Epithelial cell of prostate (primary cell): ENCODE measurements around the gene UPB1.

Experiments used
- DNase-seq: peaks from one replicate; pipeline ENCODE4 v3.0.0-alpha.2; 2011; ENCODE audit warnings: low read depth, low spot score
- H3K27ac ChIP-seq: fragments of 450-650 bp; 2 replicates; pipeline ENCODE4 v1.5.1; 2017; ENCODE audit warnings: mild to moderate bottlenecking

Gene UPB1

GRCh38 chr22:24494528-24495364, at the start of gene UPB1:
Gene UPB1 (plus strand): TSS chr22:24495332. CDS start chr22:24495404, 72 bp downstream.
- DNase-seq: no peak
- H3K27ac ChIP-seq: no peak within 1 kb of the TSS

- H3K27ac ChIP-seq: no peak overlapping the region
- no peak for DNase-seq
Measured at GRCh38 chr22:24445481-24446259, 49.5 kb upstream of the UPB1 start.

- DNase-seq: no peak
- no peak overlapping the region for H3K27ac ChIP-seq
Measured at GRCh38 chr22:24446260-24446611, 48.9 kb upstream of the UPB1 start.

DNA sequence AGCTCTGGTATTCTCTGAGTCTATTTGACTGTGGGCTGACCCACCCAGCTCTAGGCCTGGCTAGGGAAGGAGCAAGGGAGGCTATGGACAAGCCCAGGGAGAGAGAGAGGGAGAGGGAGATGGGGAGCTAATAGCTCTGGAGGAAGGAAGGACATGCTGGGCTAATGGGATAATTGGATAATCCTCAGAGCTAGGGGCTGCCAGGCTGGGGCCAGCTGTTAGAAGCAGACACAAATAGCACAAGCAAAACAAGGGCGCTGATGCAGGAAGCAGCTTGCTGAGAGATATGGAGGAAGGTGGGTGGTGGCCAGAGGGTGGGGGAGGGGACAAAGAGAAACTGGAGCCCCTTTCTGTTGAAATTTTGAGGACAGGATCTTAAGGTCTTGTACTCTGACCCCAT, 44.5 kb upstream of the UPB1 start:
- H3K27ac ChIP-seq: no peak overlapping the region

GRCh38 chr22:24451162-24451561, 44.0 kb upstream of the UPB1 start:
- H3K27ac ChIP-seq: no peak overlapping the region
- DNase-seq: no peak

More for the DNA sequence above, 44.5 kb upstream of the UPB1 start:
- no peak for DNase-seq

DNA sequence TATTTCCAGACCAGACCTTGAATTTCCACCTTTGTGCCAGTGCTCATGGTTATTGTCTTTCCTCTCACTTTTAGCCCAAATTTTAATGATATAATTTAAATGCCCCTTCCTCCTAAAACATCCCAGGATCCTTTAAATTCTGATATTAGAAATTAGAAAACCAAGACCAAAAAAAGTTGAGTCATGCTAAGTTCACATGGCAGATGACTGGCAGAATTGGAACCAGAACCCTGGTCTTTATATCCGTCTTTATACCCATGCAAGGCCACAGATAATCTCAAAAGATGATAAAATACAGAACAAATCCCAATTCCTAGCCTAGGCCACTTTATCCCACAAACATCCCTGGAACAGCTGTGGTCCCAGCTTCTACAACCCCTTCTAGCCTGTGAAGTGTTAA, 41.3 kb upstream of the UPB1 start:
- no peak overlapping the region for H3K27ac ChIP-seq
- DNase-seq: no peak

DNA sequence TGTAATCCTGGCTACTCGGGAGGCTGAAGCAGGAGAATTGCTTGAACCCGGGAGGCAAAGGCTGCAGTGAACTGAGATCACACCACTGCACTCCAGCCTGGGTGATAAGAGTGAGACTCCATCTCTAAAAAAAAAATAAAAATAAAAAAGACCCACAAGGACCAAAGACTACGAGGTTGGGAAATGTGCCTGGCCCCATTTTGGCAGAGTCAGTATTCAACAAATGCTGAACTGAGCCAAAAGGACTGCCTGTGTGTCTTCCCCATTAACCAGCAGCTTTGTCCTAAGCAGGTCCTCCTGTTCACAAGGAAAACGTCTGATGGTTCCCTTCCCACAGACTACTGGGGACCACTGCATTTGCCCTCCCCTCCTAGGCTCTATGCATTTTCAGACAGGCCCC, 40.1 kb upstream of the UPB1 start:
- DNase-seq: no peak
- no peak overlapping the region for H3K27ac ChIP-seq

- no peak for DNase-seq
- H3K27ac ChIP-seq: no peak overlapping the region
Measured at GRCh38 chr22:24455751-24456426, 39.2 kb upstream of the UPB1 start.

DNA sequence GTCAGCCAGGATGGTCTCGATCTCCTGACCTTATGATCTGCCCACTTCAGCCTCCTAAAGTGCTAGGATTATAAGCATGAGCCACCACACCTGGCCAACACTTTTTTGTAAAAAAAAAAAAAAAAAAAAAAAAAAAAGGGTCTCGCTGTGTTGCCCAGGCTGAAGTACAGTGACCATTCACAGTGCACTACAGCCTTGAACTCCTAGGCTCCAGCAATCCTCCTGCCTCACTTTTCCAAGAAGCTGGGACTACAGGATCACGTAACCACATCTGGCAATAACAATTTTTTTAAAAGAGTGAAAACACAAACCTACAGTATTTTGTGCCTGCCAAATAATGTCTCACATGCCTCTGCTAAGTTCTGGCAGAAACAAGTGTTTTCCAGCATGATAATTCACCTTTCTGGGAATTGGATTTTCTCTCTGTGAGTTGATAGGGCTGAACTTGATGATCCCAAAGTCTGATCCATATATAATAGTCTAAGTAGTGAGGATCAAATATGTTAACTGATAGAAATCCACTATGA, 37.2 kb upstream of the UPB1 start:
- no peak for DNase-seq
- no peak overlapping the region for H3K27ac ChIP-seq

GRCh38 chr22:24459911-24460310, 35.2 kb upstream of the UPB1 start:
- no peak for DNase-seq

GRCh38 chr22:24460418-24461089, 34.6 kb upstream of the UPB1 start:
- H3K27ac ChIP-seq: no peak overlapping the region
- DNase-seq: no peak

More at GRCh38 chr22:24459911-24460310, 35.2 kb upstream of the UPB1 start:
- no peak overlapping the region for H3K27ac ChIP-seq

DNA sequence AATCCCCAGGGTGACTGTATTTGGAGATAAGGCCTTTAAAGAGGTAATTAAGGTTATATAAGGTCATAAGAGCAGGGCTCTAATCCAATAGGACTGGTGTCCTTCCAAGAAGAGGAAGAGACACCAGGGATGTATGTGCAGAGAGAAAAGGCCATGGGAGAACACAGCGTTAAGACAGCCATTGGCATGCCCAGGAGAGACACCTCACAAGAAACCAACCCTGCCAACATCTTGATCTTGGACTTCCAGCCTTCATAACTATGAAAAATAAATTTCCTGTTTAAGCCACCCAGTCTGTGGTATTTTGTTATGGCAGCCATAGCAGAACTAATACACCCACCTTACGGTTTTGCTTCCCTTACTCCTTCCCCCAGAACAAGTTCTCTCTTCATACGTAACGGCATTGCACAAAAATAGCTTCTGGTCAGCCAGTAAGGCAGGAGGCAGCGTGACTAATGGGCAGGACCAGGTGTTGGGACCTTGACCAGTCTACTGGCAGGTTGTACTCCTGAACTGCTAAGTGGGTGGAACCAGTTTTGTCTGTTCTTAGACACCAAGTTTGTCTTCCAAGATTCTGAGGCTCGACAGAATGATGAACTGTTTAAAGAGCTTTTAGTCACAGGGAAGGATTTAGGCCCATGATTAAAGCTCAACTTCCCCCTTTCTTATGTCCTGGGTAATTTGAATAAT, 31.9 kb upstream of the UPB1 start:
- no peak overlapping the region for H3K27ac ChIP-seq

GRCh38 chr22:24465566-24465965, 29.6 kb upstream of the UPB1 start:
- DNase-seq: no peak
- no peak overlapping the region for H3K27ac ChIP-seq

More for the DNA sequence above, 31.9 kb upstream of the UPB1 start:
- DNase-seq: no peak

- H3K27ac ChIP-seq: no peak overlapping the region
- DNase-seq: no peak
Measured at GRCh38 chr22:24465975-24466374, 29.2 kb upstream of the UPB1 start.

- H3K27ac ChIP-seq: no peak overlapping the region
- DNase-seq: no peak
Measured at GRCh38 chr22:24466716-24467328, 28.3 kb upstream of the UPB1 start.

DNA sequence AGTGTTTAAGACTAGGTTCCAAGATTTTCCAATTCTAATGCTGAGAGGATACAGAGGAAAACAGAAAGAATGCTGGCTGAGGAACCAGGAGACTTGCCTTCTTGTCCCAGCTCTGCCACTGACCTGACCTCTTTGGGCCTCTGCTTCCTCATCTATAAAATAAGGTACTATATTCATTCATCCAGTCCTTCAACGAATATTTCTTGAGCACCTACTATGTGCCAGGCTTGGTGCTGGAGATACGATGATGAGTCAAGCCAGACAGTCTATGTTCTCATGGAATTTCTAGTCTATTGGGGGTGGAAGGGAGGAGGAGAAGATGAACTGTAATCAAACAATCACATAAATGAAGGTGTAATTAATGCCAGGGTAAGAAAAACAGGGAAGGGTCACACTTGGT, 27.8 kb upstream of the UPB1 start:
- DNase-seq: no peak
- H3K27ac ChIP-seq: no peak overlapping the region

GRCh38 chr22:24471570-24471969, 23.6 kb upstream of the UPB1 start:
- DNase-seq: no peak
- H3K27ac ChIP-seq: no peak overlapping the region

DNA sequence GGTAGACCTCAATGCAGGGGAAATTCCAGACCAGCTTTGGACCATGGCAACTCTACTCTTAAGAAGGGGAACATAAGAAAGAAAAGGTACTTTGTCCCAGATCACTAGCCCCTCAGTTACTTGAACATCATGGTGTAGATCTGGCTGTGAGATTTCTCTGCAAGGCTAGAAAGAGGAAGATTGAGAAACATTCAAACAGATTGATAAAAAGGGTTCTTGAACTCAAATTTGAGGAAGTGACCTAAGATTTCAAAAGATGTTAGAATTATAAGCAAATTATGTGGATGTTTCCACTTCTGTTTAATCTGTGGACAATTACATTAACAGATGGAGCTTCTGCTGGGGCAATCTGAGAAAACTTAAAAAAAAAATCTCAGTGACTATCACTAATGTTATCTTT, 21.8 kb upstream of the UPB1 start:
- no peak overlapping the region for H3K27ac ChIP-seq
- DNase-seq: no peak

DNA sequence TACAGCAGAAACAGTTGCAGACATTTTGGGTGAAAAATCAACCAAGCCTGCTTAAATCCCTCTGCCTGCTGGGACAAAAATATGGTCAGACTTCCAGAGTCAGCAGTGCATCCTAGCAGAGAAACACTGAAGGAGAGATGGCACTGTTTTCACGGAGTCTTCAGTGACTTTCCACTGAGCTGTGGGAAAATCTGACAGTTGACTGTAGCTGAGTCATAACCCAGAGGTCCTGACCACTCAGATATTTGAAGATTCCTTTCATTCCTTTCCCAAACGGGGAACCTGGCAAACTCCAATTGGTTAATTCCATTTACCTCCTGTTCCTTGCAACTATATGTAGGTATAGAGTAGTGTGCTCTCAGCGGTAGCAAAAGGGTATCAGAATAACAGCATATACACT, 20.9 kb upstream of the UPB1 start:
- DNase-seq: no peak
- H3K27ac ChIP-seq: no peak overlapping the region
